Kidney capillary endothelial cell (primary cell): ENCODE results near the gene CDC42BPB.

ENCODE experiments used
- DNase-seq: peaks from one replicate; pipeline ENCODE4 v3.0.0-alpha.2; 2018; ENCODE audit warnings: low spot score

Gene CDC42BPB

DNA sequence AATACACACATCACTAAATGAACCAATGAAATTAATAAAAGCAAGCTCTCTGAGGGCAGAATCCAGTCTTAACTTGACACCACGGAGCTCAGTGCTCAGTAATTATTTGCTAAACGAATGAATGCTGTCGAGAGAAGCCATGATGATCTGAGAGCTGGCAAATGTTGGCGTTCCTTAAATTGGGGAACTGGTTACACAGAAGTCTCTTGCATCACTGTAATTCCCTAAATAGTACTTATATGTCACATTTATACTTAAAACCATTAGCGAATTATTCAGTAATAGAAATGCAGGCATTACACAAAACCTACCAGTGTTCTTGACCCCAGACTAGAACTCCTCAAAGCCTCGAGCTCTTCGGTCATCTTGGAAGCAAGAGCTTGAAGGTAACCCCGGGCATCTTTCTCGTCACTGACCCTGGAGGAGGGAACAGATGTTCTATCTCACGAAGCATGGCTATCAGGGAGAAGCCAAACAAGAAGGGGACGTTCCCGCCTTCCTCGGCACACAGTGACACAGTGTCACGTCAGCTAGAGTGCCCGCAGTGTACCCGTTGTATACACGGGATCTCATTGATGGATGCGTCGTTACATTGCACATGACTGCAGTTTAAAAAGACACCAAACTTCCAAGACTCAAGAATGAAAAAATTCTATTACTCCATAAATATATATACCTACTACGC lies 91.2 kb downstream of the CDC42BPB start:
- no peak for DNase-seq

DNA sequence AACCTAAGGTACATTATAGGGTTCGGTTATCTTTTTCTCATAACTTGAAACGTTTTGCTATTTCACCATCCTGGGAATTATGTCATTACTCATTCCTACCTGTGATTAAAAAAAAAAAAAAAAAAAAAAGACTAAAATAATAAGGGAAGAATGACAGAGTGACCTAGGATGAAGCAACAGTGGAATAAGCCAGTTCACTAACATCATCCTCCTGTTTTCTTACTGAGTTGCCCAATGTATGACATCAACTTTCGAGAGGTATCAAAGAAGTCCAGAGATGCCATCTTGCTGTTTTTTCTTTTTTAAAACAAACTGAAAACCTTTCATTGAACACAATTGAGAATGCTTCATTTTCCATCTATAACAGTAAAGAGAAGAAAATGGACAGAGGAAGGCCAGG lies 92.1 kb downstream of the CDC42BPB start:
- no peak for DNase-seq

GRCh38 chr14:102964152-102964730 lies 93.1 kb downstream of the CDC42BPB start:
- no peak for DNase-seq

DNA sequence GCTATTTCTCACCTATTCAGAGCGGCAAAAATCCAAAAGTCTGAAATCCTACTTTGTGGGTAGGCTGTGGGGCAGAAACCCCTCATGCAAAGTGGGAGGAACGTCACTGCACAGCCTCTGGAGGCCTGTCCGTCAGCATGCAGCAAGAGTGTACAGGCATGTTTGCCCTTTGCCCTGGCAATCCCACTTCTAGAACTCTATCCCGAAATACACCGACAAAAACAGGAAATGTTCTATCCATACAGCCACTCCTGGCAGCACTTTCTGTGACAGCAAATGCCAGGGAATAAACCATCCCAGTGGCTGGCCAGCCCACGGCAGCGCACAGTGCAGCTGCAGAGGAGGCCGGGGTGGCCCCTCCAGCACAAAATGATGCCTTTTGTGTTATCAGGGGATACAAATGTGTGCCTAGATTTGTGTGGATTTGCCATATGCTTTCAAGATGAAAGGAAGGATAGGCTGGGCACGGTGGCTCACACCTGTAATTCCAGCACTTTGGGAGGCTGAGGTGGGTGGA lies 95.2 kb downstream of the CDC42BPB start:
- DNase-seq: no peak

GRCh38 chr14:102958461-102958860 lies 98.9 kb downstream of the CDC42BPB start:
- DNase-seq: no peak

DNA sequence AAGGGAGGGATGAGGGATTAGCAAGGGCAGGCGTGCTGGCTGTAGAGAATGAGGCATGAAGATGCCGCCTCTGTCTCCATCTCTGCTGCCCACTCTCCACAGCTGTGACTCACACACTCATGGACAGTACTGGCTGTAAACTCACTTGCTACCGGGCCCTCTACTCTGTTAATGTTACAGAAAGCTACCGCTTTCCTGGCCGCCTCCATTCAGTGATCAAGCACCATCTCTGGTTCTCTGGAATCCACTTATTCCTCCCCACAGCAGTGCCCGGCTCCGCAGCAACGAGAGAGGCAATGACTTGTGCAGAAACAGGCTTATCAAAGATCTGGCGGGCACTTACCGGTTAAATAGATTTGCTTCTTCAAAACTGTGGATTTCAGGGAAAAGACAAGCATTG lies 100.1 kb downstream of the CDC42BPB start:
- no peak for DNase-seq

DNA sequence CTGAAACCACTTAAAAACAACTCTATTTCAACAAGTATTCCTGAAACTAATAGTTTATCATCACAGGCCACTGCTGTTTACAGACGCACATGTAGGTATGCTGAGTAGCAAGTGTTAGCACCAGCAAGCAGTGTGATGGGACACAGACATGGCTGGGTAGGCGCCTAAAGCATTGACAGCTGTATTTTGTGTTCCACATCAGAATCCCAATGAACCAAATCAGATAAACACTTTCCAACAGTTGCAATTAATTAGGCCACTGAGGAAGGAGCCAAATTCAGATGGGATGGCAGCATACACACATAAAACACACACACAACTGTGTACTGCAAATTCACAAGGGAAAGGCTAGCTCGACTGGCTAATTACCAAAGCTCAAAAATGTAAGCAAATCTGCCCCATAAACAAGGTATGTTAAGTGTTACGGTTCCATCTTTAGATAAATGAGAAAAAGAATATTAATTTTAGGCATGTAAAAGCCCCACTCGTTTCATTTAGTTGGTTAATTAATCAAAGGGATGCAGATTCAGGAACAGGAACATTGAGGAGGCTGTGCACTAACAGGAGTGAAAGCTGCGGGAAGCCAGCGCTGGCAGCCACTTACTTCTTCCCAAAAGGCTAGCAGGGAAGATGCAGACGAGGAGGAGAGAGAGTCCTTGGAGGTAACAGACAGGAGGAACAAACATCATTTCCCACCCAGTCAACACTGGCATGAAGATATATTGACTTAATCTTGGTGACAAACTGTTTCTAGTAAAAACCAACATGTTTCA lies 101.5 kb downstream of the CDC42BPB start:
- DNase-seq: no peak

GRCh38 chr14:102954081-102954789 lies 103.1 kb downstream of the CDC42BPB start:
- DNase-seq: no peak

- no peak for DNase-seq
These were observed 104.2 kb downstream of the CDC42BPB start for GRCh38 chr14:102953100-102953499.

DNA sequence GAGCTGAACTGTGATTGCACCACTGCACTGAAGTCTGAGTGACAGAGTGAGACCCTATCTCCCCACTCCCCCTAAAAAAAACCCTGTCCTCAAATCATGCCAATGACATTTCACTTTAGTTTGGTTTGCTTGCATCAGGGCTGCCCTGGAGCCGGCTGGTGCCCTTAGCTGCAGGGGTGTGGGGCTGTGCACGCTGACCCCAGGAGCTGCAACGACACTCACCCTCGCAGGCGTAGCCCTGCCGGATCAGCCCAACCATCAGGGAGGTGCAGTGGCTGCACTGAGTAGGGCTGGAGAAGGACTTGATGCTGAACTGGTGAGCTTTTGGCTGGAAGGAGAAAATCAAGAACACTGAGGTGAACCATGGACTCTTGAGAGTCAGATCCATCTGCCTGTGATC lies 105.1 kb downstream of the CDC42BPB start:
- no peak for DNase-seq

DNA sequence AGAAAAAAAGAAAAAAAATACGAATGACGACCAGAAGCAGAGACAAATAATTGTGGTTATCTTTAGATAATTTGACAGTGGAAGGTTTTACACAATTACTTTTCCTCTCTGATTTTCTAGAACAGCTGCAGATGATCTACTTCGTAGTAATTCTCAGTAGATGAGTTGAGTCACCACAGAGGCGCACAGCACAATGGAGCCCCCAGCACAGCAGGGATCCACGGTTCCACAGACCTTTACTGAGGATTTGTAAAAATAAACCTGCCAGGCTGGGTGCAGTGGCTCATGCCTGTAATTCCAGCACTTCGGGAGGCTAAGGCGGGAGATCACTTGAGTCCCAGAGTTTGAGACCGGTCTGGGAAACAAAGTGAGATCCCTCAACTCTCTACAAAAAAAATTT lies 105.5 kb downstream of the CDC42BPB start:
- DNase-seq: no peak

- no peak for DNase-seq
These were observed 106.3 kb downstream of the CDC42BPB start for GRCh38 chr14:102951034-102951433.

DNA sequence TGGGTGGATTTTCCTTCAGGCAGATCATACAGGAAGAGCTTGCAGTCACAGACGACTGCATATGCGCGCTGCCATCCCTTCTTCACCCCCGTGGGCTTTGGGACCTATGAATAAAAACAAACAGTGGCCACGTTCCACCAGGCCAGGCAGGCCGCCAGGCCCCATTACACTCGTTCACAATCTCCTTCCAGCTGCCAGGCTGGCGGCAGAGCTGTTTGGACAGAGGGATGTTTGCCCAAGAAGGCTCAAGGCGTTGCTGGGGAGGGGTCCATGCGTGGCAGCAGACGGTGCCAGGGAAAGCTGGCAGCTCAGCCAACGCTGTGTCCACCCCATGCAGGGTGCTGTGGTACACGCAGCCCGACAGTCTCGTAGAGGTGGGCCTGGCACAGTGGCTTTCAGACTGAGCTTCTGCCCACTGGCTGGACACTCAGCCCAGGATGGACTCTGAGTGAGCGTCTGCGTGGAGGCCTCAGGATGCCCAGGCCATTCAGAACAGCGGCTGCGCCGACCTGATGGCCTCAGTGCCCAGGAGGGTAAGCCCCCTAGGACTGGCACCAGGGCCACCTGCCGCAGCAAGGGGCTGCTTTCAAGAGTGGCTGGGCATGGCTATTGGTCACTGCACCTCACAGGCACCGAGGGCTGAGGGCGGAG lies 107.4 kb downstream of the CDC42BPB start:
- DNase-seq: no peak

- no peak for DNase-seq
These were observed 108.1 kb downstream of the CDC42BPB start for GRCh38 chr14:102949062-102949800.

DNA sequence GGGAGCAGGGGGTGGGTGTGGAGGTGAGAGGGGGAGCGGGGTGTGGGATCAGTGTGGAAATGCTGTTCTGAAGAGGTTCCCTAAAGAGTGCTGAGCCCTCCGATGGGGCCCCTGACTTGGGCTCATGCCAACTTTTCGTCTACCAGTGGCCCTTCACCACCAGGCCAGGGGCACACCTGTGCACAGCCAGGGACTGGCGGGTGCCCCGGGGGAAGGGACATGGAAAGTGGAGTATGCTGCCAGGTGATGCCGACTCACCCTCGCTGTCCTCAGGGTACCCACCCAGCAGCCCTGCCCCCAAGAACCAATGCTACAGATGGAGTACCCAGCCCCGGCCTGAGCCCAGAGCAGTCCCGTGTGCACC lies 108.7 kb downstream of the CDC42BPB start:
- no peak for DNase-seq

DNA sequence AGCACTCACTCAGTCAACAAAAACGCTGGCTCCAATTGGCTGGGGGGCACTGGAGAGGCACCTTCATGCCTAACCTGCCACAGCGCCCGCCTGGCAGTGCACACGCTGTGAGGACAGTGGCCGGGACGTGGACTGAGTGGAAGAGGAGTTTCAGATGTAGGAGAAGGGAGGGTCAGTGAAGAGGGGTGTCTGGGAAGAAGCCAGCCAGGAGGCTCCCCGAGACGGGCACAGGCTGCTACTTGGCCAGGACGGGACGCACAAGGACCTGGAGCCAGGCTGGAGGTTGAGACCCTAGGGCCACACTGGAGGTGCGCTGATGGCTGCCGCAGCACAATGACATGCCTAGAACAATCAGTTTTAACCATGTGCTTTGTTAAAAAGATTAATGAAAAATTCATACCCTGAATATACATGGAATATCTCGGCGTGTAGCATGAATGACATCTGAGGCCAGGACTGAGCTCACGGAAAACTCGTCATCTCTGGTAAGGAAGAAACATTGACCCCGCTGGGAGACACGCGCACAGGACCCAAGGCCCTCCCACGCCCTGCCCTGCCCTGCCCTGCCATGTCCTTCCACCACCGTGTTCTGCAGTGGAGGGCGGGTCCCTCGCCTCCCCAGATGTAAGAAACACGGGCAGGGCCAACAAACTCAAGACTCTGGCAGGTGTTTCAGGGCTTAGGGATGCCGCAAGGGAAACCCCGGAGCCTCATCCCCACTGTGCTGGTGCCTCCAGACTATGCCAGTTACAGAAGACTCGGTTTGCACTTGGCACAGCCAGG lies 109.8 kb downstream of the CDC42BPB start:
- no peak for DNase-seq

DNA sequence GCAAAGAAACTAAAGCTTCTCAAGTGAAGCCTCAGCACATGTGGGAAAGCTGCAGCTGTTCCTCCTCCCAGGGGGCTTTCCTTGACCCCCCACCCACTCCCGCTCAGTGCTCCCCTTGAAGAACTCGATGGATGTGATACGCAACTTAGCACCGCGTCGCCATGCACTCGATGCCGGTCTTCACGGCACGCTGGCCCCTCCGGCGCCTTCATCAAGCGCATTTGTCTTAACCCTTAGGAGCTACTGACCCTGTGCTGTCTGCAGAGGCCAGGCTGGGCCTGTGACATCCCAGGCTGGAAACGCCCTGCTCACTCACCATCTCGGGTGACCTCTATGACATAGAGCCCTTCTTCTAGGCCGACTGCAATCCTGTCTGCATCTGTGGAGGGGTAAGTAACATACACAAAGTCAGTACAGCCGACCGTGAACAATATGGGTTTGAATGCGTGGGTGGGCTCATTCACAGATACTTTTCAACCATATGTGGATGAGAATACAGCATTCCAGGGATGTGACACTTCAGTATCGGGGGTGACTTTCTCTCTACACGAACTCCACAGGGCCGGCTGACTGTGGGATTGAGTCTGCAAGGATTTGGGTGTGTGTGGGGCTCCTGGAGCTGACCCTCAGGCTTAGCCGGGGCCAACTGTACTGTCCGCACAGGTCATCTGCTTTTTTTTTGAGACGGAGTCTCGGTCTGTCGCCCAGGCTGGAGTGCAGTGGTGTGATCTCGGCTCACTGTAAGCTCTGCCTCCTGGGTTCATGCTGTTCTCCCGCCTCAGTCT lies 111.8 kb downstream of the CDC42BPB start:
- no peak for DNase-seq

DNA sequence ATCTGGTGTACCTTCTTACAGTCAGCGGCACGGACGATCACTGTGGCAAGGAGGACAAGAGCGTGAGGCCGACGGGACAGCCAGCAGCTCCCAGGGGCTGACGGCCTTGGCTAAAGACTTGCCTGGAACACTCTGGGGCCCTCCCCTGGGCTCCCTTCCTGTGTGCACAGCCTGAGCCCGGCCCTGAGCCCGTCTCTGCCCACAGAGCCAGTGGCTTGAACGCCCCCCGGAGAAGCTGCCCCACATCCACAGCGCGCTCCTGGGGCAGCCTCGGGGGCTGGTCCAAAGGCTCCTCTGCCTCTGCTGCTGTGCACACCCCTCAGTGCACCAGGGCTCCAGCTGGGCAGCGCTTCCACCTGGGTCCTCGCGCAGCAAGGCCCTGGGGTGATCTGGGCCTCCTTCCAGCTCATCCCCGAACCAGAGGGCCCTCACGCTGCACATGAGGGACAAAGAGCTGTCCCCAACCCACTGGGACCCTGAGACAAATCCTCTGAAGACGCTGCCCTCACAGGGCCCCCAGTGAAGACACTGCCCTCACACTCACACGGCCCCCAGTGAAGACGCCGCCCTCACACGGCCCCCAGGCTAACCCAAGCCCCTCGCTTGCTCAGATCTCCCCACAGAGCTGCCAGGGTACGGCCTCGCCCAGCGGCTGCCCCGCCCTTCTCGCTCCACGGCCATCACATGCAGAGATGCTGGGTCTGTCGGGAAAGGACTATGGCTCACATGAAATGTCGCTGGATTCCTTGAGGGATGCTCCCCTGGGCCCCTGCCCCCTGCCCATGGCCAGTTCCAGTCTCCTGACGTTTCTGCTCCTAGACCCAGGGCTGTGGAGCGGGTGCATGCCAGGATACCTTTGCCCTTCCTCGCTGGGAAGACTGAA lies 112.7 kb downstream of the CDC42BPB start:
- DNase-seq: no peak

DNA sequence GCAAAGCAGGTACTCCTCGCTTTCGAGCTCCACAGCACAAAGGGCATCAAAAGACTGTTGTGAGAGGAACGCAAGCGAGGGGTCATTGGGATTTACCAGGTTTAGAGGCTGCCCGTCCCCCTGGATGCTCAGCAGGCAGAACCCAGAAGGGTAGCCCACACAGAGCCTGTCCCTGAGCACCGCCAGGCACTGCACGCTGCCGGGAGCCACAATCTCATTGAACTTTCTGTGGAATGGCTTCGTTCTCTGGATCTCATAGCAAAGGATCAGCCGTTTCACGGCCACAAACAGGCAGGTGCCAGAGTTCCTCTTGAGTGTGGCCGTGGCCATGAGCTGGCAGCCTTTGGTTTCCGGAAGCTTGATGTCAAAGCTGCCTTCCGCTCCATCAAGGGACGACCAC lies 113.4 kb downstream of the CDC42BPB start:
- DNase-seq: no peak
